Body of pancreas (tissue), 4 donors: Measurements from ENCODE around the gene MDFIC. TPM values are rescaled to one million over a fixed set of nuclear protein-coding genes. Genes with fewer than 3 reads are reported as not detected.

Experiments used
- ATAC-seq: fragments of 150-250 bp; one replicate; pipeline ENCODE4 v1.9.1; 2016
- DNase-seq, 4 donors: peaks; one replicate each; pipeline ENCODE4 v3.0.0-alpha.2; 2019
- H3K27ac ChIP-seq, 4 donors: fragments of 200-600 bp; sonication (generic); 1 replicate in 3 of 4; 2 replicates in 1 of 4; pipeline versions ENCODE4 v1.5.1 to v1.6.1; 2016 to 2019; ENCODE audit warnings: mild to moderate bottlenecking in 1 of 4, mixed read lengths in 1 of 4, moderate library complexity in 1 of 4
- H3K27me3 ChIP-seq, 2 donors: fragments of 200-600 bp; sonication (generic); one replicate each; pipeline ENCODE4 v1.6.0; 2016; ENCODE audit warnings: mild to moderate bottlenecking in 1 of 2
- H3K36me3 ChIP-seq, 2 donors: fragments of 200-600 bp; sonication (generic); replicated peaks in 1 of 2; 2 replicates each; pipeline ENCODE4 v1.5.1; 2016; ENCODE audit warnings: low read depth in 2 of 2; ENCODE audit not compliant: insufficient read depth in 1 of 2
- H3K4me1 ChIP-seq: fragments of 200-600 bp; sonication (generic); one replicate; pipeline ENCODE4 v1.6.0; 2016
- H3K4me3 ChIP-seq, 2 donors: fragments of 200-600 bp; sonication (generic); 1 replicate in 1 of 2; 2 replicates in 1 of 2; pipeline ENCODE4 v1.5.1; 2016 to 2019
- H3K9me3 ChIP-seq, 3 donors: fragments of 200-600 bp; sonication (generic); 1 replicate in 2 of 3; 2 replicates in 1 of 3; pipeline ENCODE4 v1.5.1; 2016
- CTCF ChIP-seq, 7 experiments: fragments of 450-650 bp in 4 of 7; fragments of 200-600 bp in 3 of 7; sonication (generic) in 3 of 7; IDR thresholded peaks; one replicate each; pipeline ENCODE4 v1.5.1; 2016 to 2019; ENCODE audit warnings: antibody characterized with exemption in 7 of 7
- POLR2A ChIP-seq, 3 donors: fragments of 450-650 bp; IDR thresholded peaks; one replicate each; pipeline ENCODE4 v1.6.1; 2016; ENCODE audit warnings: antibody characterized with exemption in 3 of 3, mild to moderate bottlenecking in 2 of 3
- WGBS, 2 donors: methylation state at CpG; one replicate each; pipeline ENCODE4 v1.1.5; 2017; 5-methylcytosine and 5-hydroxymethylcytosine counted together
- intact Hi-C: fragments of 100-400 bp; cut with DNase I; formaldehyde crosslinking; loops from one replicate; pipeline ENCODE4 v1.15.1; 2023
- total RNA-seq, 2 donors: library from RNA; depleted of rRNA; stranded (reverse); fragments of >200 nt; gene quantifications; one replicate each; pipeline ENCODE4 v1.1.0, GENCODE V29; 2016

The MDFIC gene
- total RNA-seq, 2 donors from 2014 or later = 12.5 to 35.3 TPM

GRCh38 chr7:115044224-115044623 lies 122.3 kb downstream of the MDFIC start:
- H3K4me1 ChIP-seq = no peaks in the 10 kb centered on the region
- no peak overlapping the region for H3K27ac ChIP-seq
- ATAC-seq (no peak), DNase-seq (no peak)
- no peak overlapping the region for H3K4me3 ChIP-seq
- TF ChIP-seq CTCF (IDR thresholded peaks at IDR 0.05) = no peak
- no peak for TF ChIP-seq POLR2A (IDR thresholded peaks at IDR 0.05)
- intact Hi-C loops = no loop called here
- no peaks in the 10 kb centered on the region for H3K27me3 ChIP-seq
- 67 to 73% methylated on average over 3 of the region's 3 CpGs for WGBS, 2 donors
- H3K9me3 ChIP-seq = no peaks in the 10 kb centered on the region
- no peaks in the 10 kb centered on the region for H3K36me3 ChIP-seq

- Histone ChIP-seq H3K9me3 (no peaks in the 10 kb centered on the region), H3K36me3 (no peaks in the 10 kb centered on the region), H3K27me3 (no peaks in the 10 kb centered on the region), H3K4me1 (no peaks in the 10 kb centered on the region), H3K27ac (no peak overlapping the region), H3K4me3 (no peak overlapping the region)
- intact Hi-C loops = no loop called here
- TF ChIP-seq CTCF (IDR thresholded peaks at IDR 0.05) (no peak), POLR2A (IDR thresholded peaks at IDR 0.05) (no peak)
- 64 to 69% methylated on average over 6 of the region's 6 CpGs for WGBS, 2 donors
- DNase-seq (no peak), ATAC-seq (peak; percentile 38)
Measured at GRCh38 chr7:115047958-115048720, 126.2 kb downstream of the MDFIC start.

- no peak overlapping the region for H3K27ac ChIP-seq
- TF ChIP-seq POLR2A (IDR thresholded peaks at IDR 0.05) (no peak), CTCF (IDR thresholded peaks at IDR 0.05) (no peak)
- no peak for ATAC-seq
- H3K27me3 ChIP-seq = no peaks in the 10 kb centered on the region
- intact Hi-C loops = no loop called here
- H3K9me3 ChIP-seq = no peaks in the 10 kb centered on the region
- no peaks in the 10 kb centered on the region for H3K36me3 ChIP-seq
- no peak overlapping the region for H3K4me3 ChIP-seq
- no peak for DNase-seq
- H3K4me1 ChIP-seq = no peaks in the 10 kb centered on the region
- 65 to 77% methylated on average over 4 of the region's 4 CpGs for whole genome bisulfite sequencing, 2 donors
Measured at GRCh38 chr7:115052706-115053105, 130.8 kb downstream of the MDFIC start.

DNA sequence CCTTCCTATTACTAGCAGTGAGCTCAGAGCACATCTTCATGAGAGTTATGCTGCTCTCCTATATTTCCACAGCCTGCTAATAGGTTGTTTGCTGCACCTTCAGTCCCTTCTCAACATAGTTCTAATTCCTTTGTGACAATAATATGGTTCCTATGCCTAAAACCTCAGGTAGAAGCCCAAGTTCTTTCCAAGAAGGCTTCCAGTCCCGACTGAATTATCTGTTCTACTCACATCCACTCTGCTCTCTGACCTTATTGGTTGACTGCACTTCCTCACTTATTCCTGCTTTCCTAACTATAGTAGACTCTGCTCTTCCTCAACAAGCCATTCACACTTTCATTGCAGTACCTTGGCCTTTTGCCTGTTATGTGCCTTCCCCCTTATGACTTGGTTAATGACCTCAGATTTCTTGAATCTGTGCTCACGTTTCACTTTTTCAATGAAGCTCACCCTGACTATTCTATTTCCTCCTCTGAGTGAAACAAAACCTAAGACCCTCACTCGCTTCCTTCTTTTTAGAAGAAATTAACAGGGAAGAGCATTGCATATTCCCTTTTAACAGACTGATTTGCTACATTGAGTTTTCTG lies 132.7 kb downstream of the MDFIC start:
- H3K9me3 ChIP-seq = no peaks in the 10 kb centered on the region
- no peaks in the 10 kb centered on the region for H3K4me1 ChIP-seq
- DNase-seq = no peak
- H3K4me3 ChIP-seq = no peak overlapping the region
- no peak for ATAC-seq
- no peaks in the 10 kb centered on the region for H3K27me3 ChIP-seq
- no peak overlapping the region for H3K27ac ChIP-seq
- WGBS, 2 donors = 49 to 51% methylated on average over 3 of the region's 3 CpGs
- intact Hi-C loops = no loop called here
- no peaks in the 10 kb centered on the region for H3K36me3 ChIP-seq
- no peak for TF ChIP-seq POLR2A (IDR thresholded peaks at IDR 0.05)
- no peak for TF ChIP-seq CTCF (IDR thresholded peaks at IDR 0.05)

GRCh38 chr7:115056019-115056418 lies 134.1 kb downstream of the MDFIC start:
- no peak for TF ChIP-seq CTCF (IDR thresholded peaks at IDR 0.05)
- no peak for TF ChIP-seq POLR2A (IDR thresholded peaks at IDR 0.05)
- H3K9me3 ChIP-seq = no peaks in the 10 kb centered on the region
- DNase-seq (no peak), ATAC-seq (no peak)
- no peak overlapping the region for H3K27ac ChIP-seq
- no peaks in the 10 kb centered on the region for H3K4me1 ChIP-seq
- intact Hi-C loops = no loop called here
- no peaks in the 10 kb centered on the region for H3K36me3 ChIP-seq
- 54 to 71% methylated on average over 2 of the region's 2 CpGs for WGBS, 2 donors
- no peak overlapping the region for H3K4me3 ChIP-seq
- H3K27me3 ChIP-seq = no peaks in the 10 kb centered on the region
